ENCODE data around the gene FAM83B. TPM values are rescaled to one million over a fixed set of nuclear protein-coding genes. Genes with fewer than 3 reads are reported as not detected.

Gene FAM83B
- total RNA-seq, 1 donor from 2014 or later, result 12.6 TPM

GRCh38 chr6:54875539-54875938 lies 29.0 kb downstream of the FAM83B start:
- H3K36me3 Mint-ChIP-seq, result no peaks in the 10 kb centered on the region
- H3K27ac Mint-ChIP-seq, result peak overlapping the region; percentile 37
- no peak for DNase-seq (ENCODE audit: low spot score in 2 of 2, unreplicated experiment in 2 of 2)
- H3K27me3 Mint-ChIP-seq (ENCODE audit: low read depth), result no peaks in the 10 kb centered on the region
- H3K4me1 Mint-ChIP-seq, result peaks cover 32% of the 10 kb centered on the region
- H3K4me3 Mint-ChIP-seq, result no peak overlapping the region
- no peak for TF ChIP-seq CTCF (IDR thresholded peaks at IDR 0.05; ENCODE audit: unreplicated experiment)
- no peaks in the 10 kb centered on the region for H3K9me3 Mint-ChIP-seq

- Mint-ChIP-seq H3K36me3 (no peaks in the 10 kb centered on the region), H3K4me3 (no peak overlapping the region), H3K27me3 (ENCODE audit: low read depth) (no peaks in the 10 kb centered on the region), H3K4me1 (peaks cover 32% of the 10 kb centered on the region), H3K9me3 (no peaks in the 10 kb centered on the region), H3K27ac (no peak overlapping the region)
- no peak for DNase-seq (ENCODE audit: low spot score in 2 of 2, unreplicated experiment in 2 of 2)
- no peak for TF ChIP-seq CTCF (IDR thresholded peaks at IDR 0.05; ENCODE audit: unreplicated experiment)
Observed at GRCh38 chr6:54876365-54876764, 29.8 kb downstream of the FAM83B start.

GRCh38 chr6:54876871-54877270 lies 30.3 kb downstream of the FAM83B start:
- peaks cover 31% of the 10 kb centered on the region for H3K4me1 Mint-ChIP-seq
- no peak for DNase-seq (ENCODE audit: low spot score in 2 of 2, unreplicated experiment in 2 of 2)
- H3K27me3 Mint-ChIP-seq (ENCODE audit: low read depth), result no peaks in the 10 kb centered on the region
- no peak overlapping the region for H3K4me3 Mint-ChIP-seq
- H3K36me3 Mint-ChIP-seq, result no peaks in the 10 kb centered on the region
- H3K9me3 Mint-ChIP-seq, result no peaks in the 10 kb centered on the region
- no peak overlapping the region for H3K27ac Mint-ChIP-seq
- no peak for TF ChIP-seq CTCF (IDR thresholded peaks at IDR 0.05; ENCODE audit: unreplicated experiment)

- Mint-ChIP-seq H3K27ac (no peak overlapping the region), H3K4me3 (no peak overlapping the region), H3K9me3 (no peaks in the 10 kb centered on the region), H3K27me3 (ENCODE audit: low read depth) (no peaks in the 10 kb centered on the region), H3K4me1 (peaks cover 25% of the 10 kb centered on the region), H3K36me3 (peaks cover 2% of the 10 kb centered on the region)
- no peak for TF ChIP-seq CTCF (IDR thresholded peaks at IDR 0.05; ENCODE audit: unreplicated experiment)
- no peak for DNase-seq (ENCODE audit: low spot score in 2 of 2, unreplicated experiment in 2 of 2)
Observed at GRCh38 chr6:54877713-54878317, 31.2 kb downstream of the FAM83B start.

- DNase-seq (ENCODE audit: low spot score in 2 of 2, unreplicated experiment in 2 of 2), result no peak
- Mint-ChIP-seq H3K4me1 (peaks cover 20% of the 10 kb centered on the region), H3K27ac (no peak overlapping the region), H3K9me3 (no peaks in the 10 kb centered on the region), H3K27me3 (ENCODE audit: low read depth) (no peaks in the 10 kb centered on the region), H3K4me3 (no peak overlapping the region), H3K36me3 (peaks cover 2% of the 10 kb centered on the region)
- TF ChIP-seq CTCF (IDR thresholded peaks at IDR 0.05; ENCODE audit: unreplicated experiment), result peak; percentile 33
Observed at GRCh38 chr6:54878718-54879117, 32.1 kb downstream of the FAM83B start.

Data from mesothelial cell of epicardium (in vitro differentiated cells).